ELF-1 (cell line): ENCODE data around the gene ROBO3.

ENCODE experiments used
- DNase-seq: peaks from one replicate; pipeline ENCODE4 v3.0.0-alpha.2; 2016; ENCODE audit warnings: low read depth, low spot score

ROBO3 gene

DNA sequence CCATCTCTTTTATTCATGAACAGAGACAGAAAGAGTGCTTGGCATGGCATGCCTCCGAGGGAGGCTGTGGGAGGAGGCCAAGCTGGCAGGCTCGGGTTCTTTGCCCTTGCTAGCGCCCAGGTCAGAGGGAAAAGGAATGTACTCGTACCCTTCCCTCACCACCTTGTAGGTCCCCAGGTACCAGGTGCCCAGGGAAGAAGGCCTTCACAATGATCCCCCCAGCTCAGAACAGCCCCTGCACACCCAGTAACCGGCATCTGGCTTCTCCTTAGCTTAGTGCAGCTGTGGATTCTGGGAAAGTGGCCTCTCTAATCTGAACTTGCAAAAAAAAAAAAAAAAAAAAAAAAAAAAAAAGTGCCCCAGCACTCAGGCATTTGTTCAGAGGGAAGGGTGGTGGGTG is 55.1 kb downstream of the ROBO3 start:
- no peak for DNase-seq

DNA sequence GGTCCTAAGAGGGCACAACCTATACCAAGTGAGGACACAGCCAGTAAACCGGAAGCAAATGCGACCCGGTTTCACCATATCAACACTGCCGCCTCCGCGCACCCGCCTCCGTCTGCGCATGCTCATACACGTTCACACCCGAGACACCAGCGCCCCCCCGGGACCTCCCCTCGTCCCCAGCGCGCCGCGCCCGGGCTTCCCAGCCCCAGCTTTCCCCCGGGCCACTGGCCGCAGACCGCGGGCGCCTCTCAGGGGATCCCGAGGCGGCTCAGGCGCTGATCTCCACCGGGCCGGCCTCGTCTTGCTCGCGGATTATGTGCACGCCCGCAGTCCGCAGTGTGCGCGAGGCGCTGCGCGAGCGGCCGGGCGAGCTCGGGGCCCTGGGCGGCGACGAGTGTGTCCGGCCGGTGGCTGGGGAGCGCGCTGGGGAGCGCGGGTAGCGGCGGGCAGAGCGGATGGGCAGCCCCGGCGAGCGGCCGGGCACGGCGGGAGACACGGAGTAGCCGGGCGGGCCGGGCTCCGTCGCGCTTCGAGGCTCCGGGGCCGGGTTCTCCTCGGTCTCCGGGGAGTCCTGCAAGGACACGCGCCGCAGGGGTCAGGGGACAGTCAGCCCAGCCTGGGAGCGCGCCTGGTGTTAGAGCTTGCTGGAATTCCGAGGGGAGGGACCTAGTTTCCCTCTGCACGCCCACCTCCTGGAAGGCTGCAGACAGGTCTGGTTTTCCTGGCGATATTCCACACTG is 55.8 kb downstream of the ROBO3 start:
- peak; percentile 83 for DNase-seq

DNA sequence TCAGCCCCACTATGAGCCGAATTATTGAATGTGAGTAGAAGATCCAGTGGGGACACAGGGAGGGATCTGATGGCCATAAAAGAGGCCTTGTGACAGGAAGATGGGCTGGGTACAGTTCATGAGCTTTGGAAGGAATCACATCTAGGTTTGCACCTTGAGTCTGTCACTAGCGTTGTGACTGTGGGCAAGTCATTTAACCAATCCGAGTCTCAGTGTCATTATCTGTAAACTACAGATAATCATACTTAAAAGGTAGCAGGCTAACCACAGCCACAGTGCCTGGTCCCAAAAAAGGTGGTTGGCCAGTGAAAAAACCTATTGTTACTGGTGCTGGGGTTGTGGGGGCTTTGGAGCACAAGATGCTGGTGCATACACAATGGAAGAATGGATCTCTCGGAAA is 57.6 kb downstream of the ROBO3 start:
- DNase-seq = no peak

DNA sequence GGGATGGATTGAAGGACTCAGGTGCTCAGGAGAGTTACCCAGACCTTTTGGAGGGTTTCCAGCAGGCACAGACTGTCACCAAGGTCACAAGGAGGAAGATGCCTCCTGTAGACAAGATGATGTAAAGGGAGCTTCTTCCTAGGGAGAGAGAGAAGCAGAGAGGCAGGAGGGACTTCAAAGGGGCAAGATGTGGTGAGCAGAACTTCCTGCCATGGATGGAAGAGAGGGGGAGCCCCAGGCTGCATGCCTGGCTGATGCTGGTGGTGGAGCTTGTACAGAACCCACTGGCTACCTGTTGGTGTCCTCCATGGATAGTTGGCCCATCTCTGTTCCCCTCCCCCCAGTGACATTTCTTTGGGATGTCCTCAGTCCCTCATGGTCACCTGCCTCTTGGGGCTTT is 58.1 kb downstream of the ROBO3 start:
- DNase-seq = no peak

DNA sequence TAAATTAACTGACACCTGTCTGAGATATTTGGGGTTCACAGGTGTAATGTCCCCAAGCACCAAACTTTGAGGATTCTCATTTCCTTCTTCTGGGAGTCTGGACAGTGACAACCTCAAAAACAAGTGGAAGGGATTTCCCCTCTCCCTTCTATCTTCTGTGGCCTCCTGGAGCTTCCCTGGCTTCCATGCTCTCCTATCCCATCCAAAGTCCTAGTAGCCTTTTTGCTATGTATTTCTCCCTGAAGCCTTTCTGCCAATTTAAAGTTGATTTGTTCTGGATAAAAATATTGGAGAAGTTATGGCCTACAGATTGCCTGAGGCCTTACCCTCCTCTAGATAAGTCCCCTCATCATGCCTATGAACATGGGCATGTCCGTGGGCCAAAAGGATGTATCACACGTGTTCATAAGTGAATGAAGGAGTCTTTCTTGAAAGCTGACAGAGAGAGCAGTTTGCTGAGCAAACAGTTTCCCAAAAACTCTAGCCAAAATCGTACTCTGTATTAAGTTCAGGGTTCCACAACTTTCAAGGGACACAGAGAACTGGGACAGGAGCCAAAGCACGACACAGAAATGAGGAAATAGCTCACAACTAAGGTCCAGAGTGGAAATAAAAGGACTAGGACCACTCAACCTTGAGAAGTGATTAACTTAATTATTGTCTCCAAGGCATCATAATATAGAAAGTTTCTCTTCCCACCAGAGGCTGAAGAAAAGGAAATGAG is 63.9 kb downstream of the ROBO3 start:
- DNase-seq = no peak

DNA sequence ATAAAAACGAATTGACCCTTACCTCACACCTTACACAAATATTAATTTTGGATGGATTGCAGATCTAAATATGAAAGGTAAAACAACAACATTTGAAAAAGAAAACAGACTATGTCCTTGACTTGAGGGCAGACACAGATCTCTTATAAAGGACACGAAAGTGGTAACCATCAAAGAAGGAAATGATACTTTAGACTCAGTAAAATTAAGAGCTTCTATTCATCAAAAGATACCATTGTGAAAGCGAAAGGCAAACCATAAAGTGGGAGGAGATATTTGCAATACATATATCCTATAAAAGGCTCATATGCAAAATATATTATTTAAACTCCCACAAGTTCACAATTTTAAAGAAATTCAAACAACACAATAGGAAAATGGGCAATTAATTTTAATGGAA is 65.6 kb downstream of the ROBO3 start:
- no peak for DNase-seq
